ENCODE data around the gene CRB2.
"Not testable (repeated sequence)": the region's sequence is repeated elsewhere in the genome, so short reads cannot be mapped to it uniquely, and the experiment has no call there.

Gene CRB2

GRCh38 chr9:123329329-123329955, 26.6 kb upstream of the CRB2 start:
- no peak for DNase-seq

GRCh38 chr9:123331346-123332060, 24.5 kb upstream of the CRB2 start:
- no peak for DNase-seq

- DNase-seq, result not testable (repeated sequence)
Measured at GRCh38 chr9:123333058-123333669, 22.8 kb upstream of the CRB2 start.

- no peak for DNase-seq
Measured at GRCh38 chr9:123334639-123335038, 21.4 kb upstream of the CRB2 start.

- DNase-seq, result no peak
Measured at GRCh38 chr9:123335193-123335985, 20.6 kb upstream of the CRB2 start.

GRCh38 chr9:123335986-123336329, 20.0 kb upstream of the CRB2 start:
- no peak for DNase-seq

- no peak for DNase-seq
Measured at GRCh38 chr9:123336449-123336848, 19.5 kb upstream of the CRB2 start.

- no peak for DNase-seq
Measured at GRCh38 chr9:123336959-123337358, 19.0 kb upstream of the CRB2 start.

GRCh38 chr9:123337971-123338370, 18.0 kb upstream of the CRB2 start:
- no peak for DNase-seq

GRCh38 chr9:123338710-123339665, 17.0 kb upstream of the CRB2 start:
- no peak for DNase-seq

GRCh38 chr9:123339666-123340510, 16.1 kb upstream of the CRB2 start:
- DNase-seq, result no peak

GRCh38 chr9:123341816-123342215, 14.2 kb upstream of the CRB2 start:
- no peak for DNase-seq

GRCh38 chr9:123342247-123342646, 13.8 kb upstream of the CRB2 start:
- DNase-seq, result no peak

- no peak for DNase-seq
Measured at GRCh38 chr9:123343443-123344191, 12.4 kb upstream of the CRB2 start.

- DNase-seq, result no peak
Measured at GRCh38 chr9:123344192-123344949, 11.6 kb upstream of the CRB2 start.

GRCh38 chr9:123345567-123345955, 10.4 kb upstream of the CRB2 start:
- no peak for DNase-seq

- DNase-seq, result no peak
Measured at GRCh38 chr9:123346026-123346425, 10.0 kb upstream of the CRB2 start.

- no peak for DNase-seq
Measured at GRCh38 chr9:123346826-123347225, 9.2 kb upstream of the CRB2 start.

GRCh38 chr9:123347289-123348060, 8.5 kb upstream of the CRB2 start:
- no peak for DNase-seq

Data from NCI-H1930 (cell line).